Activated CD4-positive, alpha-beta T cell treated with anti-CD3 and anti-CD28 coated beads, Interleukin-2, amount 50 U/mL, for 24 hours (primary cell): Measurements from ENCODE around the gene CGN.

Experiments used
- DNase-seq, 2 donors: peaks; one replicate each; pipeline ENCODE4 v3.0.0-alpha.2; 2020; ENCODE audit warnings: low read depth in 1 of 2, low spot score in 1 of 2

The CGN gene

DNA sequence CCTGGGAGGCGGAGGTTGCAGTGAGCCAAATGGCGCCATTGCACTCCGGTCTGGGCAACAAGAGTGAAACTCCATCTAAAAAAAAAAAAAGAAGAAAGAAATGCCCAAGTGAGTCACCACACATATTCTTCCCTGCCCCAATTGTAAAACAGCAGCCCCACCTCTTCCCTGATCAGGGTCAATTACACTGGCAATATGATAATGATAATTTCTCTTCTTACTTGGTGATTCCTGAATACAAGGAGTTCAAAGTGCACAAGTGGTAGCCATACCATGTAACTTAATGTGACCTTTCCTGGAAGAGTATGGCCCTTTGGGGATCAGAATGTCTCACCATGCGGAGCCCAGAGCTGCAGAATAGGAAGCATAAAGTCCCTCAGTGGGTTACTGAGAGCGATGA lies 11.8 kb upstream of the CGN start:
- DNase-seq: no peak

DNA sequence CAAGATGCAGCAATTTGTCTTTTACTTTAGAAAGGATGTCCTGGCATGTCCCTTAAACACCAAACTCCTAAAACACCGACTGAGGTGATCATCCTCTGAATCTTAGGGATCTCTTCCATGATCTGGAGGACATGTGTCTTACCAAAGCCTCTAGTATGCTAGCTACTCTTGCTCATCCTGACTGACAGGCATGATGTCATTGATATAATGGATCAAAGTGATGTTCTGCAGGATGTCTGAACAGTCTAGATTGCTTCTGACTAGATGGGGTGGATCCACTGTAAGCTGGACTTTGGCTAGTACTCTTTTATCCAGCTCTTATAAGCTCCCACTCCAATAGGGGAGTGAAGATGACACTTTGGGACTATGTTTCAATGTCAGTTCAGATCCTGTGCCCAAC lies 11.3 kb upstream of the CGN start:
- no peak for DNase-seq

DNA sequence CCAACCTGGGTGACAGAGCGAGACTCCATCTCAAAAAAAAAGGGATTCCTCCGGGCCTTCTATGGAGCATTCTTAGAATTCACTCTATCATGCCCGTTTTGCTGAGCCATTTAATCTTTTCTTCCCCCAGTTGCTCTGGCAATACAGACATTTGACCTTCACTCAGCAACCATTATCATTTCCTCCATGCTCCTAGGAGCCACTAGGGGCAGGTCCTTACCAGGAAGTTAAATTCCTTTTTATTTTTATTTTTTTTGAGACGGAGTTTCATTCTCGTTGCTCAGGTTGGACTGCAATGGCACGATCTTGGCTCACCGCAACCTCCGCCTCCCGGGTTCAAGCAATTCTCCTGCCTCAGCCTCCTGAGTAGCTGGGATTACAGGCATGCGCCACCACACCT lies 9.7 kb upstream of the CGN start:
- DNase-seq: no peak

DNA sequence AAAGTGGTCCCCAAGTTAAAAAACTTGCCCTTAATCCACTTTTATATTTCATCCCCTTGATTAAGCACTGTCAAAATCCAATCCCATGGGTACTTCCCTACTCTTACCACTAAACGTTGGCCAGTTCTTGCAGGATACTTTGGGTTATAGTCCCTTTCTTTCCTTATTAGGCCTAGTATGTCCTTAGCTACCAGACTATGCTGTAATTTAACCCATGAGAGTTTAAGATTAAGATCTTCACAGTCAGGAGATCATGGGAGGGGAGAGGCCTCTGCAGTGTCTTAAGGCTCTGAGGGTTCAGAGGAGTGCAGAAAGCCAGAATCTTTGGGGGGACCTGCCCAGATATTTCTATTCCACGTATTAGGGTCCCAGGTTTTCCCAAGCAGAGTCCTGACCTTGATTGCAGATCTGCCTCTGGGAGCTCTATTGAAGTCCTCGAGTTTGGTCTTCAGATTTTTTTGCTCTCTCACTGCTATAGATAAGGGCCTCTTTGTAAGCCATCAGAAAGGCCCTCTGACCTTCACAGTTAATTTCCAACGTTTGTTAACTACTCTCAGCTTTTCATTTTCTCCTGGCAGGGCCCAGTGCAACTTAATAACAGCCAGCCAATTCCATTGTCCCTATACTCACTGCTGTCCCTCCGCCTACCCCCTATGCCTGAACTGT lies 9.0 kb upstream of the CGN start:
- no peak for DNase-seq

DNA sequence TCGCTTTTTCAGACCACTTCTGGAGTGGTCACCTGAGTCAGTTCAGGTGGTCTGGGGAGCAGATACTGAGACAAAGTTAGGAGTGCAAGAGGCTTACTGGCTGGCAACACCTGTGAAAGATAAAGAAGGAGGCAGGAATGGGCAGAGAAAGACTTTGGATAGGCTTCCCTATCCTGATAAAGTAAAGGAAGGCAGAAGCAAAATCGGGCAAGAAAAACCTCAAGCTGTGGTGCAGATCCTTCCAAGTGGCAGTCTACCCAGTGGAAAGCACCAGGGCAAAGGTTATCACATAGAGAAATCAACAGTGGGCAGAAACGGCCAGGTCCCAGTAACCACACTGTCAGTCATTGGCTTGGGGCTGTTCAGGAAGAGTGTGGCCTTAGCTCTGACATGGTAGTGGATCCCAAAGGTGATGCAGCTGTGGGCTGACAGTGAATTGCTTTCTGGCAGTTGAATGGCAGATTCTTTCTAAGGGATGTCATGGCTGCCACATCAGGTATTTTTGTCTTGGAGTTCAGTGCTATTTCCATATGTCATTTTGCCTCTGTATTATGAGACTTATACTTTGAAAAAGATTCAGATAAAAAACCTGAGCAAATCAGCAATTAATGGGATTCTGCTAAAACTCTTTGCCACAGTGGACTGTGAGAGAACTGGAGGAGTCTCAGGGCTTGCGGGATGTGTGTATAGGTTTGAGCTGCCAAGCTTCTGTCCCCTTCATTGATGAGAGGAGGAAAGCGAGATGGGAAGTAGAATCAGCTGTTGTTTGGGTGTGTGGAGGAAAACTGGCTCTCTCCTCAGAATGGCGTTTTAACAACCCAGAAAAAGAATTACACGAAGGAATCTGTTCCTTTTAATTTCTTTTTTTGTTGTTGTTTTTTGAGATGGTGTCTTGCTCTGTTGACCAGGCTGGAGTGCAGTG lies 8.1 kb upstream of the CGN start:
- DNase-seq: no peak

DNA sequence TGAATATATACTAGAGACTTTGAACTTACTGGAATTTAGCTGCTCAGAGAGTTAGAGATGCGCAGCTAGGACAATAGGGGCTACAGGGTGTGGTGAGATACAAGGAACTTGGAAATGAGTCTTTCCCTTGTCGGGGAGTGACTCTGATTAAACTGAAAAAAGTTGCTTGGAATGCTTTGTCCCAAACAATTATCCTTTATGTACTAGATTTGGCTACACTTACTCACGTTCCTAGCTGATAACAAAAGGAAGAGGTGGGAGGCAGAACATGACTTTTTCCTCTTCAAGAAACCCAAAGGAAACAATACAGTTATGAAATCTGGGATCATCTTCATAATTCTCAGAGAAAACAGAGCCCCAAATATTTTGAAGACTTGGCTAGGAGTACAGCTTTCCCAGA lies 6.9 kb upstream of the CGN start:
- no peak for DNase-seq

DNA sequence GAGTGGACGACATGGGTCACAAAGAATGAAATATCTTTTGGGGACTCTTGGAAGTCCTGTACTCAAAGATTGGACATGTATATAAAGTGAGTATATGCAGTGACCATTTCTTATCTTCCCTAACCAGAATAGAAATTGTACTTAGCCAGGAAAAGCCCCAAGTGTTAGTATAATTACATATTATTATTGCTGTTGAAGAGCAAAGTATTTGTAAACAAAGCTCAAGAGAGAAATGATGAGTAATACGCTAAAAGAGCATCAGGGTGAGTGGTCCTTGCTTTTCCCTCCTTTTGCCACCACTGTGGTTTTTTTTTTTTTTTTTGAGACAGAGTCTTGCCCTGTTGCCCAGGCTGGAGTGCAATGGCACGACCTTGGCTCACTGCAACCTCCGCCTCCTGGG lies 6.4 kb upstream of the CGN start:
- DNase-seq: no peak

DNA sequence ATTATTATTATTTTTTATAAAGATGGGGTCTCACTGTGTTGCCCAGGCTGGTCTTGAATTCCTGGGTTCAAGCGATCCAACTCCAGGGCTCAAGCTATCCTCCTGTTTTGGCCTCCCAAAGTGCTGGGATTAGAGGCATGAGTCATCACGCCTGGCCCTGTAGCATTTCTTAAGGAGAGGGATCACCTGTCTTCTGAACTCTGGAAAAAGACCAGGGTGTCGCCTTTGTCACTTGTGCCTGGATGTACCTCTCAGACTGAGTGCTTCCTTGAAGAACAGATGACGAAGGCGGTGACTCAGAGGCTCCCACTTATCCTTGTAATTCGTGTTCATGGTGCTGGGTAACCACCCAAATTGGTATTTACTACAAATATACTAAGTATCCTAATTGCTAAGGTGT lies 2.4 kb upstream of the CGN start:
- DNase-seq: no peak

DNA sequence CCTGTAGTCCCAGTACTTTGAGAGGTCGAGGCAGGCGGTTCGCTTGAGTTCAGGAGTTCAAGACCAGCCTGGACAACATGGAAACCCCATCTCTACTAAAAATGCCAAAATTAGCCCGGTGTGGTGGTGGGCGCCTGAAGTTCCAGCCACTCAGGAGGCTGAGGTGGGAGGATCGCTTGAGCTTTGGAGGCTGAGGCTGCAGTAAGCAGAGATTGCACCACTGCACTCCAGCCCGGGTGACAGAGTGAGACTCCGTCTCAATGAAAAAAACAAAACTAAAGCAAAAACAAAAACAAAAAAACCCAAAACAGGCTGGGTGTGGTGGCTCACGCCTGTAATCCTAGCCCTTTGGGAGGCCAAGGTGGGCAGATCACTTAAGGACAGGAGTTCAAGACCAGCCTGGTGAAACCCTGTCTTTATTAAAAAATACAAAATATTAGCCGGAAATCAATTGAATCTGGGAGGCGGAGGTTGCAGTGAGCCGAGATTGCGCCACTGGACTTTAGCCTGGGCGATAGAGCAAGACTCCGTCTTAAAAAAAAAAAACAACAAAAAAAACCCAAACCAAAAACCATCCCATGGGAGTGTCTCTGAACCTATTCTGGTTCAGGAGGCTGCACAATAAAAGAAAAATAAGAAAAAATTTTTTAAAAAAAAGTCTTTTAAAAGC lies 1.7 kb upstream of the CGN start:
- DNase-seq: no peak

DNA sequence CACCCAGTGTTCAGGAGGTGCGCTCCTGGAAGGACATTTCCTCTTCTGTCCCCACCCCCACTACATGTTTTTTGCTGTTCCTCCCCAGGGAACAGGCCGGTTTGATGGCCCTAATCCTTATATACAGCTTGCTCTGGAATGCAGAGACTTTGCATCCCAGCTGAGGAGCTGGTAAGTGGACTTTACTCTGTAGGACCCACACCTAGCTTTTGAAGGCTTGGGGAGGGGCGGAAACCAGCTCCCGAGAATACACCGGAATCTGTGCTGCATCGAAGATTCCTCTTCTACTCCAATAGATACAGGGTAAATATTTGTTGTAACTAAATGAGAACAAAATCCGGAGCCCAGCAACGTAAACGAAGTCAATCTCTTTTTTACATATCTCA lies 1.2 kb upstream of the CGN start:
- no peak for DNase-seq

DNA sequence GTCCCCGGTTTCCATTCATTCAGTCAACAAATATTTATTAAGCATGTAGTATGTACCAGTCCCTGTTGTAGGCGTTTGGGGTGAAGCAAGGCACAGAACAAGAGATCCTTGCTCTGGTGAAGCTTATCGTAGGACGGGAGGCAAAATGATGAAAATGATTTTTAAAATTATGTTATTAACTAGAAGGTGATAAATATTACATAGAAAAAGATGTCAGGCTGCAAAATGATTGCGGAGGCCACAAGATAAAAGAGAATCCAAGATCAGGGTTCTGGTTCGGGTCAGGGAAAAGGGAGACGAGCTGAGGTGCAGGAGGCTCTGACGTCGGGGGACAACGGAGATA lies 602 bp upstream of the CGN start:
- no peak for DNase-seq

DNA sequence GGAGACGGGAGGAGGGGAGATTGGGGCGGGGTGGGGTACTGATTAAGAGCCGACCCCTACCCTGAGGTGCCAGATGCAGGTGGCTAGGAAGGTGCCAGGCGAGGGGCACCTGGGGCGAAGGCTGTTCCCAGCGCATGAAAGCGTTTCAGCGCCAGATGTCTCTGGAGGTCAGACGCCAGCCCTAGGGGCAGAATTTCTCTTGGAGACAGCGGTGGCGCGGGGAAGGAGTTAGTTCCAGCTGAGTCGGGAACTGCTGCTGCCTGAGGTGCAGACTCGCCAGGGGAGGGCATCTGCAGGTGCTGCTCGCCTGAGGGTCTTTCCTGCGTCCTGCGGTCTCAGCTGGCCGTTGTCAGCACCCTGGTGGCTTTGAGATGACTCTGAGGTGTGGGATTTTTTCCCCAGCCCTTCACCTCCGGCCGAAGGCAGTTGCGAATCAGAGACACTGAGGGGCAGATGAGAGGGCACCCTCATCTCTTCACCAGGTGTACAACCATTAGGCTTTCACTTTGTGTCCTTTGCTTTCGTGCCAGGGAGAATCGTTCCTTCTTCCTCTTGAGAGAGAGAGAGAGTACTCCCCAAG lies 539 bp downstream of the CGN start:
- DNase-seq: no peak

DNA sequence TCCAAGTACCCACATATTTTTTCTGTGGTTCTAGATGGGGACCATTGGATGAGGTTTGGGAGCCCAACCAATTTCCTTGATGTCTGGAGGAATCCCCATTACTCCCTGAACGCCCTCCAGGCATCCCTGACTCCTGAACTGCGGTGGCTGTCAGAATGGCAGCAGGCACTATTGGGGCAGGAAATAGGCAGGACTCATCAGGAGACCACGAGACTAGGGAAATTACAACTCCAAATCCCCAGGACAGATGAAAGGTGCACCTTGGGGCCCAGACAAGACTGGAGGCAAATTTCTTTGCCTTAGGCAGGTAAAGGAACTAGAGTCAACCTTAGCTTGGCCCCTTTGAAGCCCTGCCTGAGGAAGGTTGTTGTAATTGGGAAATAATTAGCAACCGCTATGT lies 1.1 kb downstream of the CGN start:
- no peak for DNase-seq

DNA sequence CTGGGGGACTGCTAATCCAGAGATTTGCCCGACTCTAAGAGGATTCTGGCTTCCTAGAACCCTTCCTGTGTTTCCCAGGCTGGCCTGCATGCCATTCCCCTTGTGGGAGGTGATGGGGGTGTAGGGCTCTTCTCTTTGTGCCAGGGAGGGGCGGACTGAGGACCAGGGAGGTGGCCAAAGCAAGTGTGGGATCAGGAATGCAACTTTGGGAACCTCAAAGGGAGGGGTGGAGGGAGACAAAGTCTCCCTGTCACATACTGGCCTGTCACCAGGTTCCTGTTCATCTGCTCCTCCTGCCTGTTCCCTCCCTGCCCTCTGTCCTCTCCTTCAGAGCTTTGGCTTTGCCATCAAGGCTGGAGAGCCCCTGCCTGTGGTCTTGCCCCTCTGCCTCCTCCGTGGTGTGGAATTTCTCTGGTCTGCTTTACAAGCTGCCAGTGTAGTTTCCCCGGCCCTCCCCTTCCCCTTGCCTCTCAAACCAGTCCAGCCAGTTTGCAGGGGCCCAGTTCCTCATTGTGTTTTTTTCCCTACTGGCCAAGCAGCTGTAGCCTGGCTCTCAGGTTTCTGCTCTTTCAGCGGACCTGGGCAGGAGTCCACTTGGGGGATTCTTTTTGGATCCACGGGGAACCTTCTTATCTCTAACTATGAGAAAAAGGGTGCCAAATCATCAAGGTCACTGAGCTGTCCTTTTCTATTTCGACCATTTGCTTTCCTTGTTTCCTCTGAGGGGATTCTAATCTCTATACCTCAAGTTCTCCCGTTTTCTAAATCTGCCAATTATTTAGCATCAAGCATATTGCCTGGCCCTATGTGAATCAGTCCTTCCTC lies 1.8 kb downstream of the CGN start:
- no peak for DNase-seq

DNA sequence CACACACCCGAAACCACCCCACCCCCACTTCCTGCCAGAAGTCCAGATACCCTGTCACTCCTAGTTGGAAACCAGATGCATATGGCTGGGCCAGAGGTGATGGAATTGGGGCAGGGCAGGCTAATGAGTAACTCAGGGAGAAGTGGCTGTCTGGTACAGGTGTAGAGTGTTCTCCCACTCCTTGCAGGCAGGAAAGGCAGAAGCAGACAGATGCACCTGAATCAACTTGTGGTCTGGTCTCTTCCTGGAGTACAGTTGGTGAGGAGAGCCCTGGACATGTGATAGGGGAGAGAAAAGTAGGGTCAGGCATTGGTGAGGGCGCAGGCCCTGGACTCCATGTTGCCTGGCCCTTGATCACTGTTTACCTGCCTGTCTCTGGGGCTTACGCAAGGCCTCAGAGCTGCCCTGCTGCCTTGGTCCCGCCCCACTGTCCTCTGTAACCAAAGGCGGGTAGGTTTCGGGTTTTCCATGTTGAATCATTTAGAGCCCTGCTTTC lies 2.5 kb downstream of the CGN start:
- DNase-seq: no peak

DNA sequence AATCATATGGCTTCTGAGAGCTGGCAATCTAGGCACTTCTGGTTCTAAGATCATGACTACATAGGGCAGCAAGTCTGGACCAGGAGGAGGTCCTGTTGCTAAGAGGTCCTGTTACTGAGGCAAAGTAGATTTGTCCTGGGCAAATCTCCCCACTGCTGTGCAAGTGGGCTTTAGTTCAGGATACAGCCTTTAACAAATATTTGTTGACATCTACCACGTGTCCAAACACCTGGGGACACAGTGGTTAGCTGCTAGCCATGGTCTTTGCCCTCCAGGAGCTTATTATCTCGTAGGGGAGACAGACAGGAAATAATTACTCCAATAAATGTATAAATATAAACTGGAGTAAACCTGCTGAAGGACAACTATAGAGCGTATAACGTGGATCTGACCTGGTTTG lies 3.2 kb downstream of the CGN start:
- DNase-seq: no peak

DNA sequence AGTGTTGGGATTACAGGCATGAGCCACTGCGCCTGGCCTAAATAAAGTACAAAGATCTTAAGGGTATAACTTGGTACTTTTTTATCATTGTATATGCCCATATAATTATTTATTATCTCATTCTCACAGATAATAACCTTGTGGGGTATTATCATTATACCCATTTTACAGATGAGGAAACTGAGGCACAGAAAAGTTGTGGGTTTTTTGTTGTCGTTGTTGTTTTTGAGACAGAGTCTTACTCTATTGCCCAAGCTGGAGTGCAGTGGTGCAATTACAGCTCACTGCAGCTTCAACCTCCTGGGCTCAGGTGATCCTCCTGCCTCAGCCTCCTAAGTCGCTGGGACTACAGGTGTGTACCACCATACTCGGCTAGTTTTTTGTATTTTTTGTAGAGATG lies 4.1 kb downstream of the CGN start:
- no peak for DNase-seq

DNA sequence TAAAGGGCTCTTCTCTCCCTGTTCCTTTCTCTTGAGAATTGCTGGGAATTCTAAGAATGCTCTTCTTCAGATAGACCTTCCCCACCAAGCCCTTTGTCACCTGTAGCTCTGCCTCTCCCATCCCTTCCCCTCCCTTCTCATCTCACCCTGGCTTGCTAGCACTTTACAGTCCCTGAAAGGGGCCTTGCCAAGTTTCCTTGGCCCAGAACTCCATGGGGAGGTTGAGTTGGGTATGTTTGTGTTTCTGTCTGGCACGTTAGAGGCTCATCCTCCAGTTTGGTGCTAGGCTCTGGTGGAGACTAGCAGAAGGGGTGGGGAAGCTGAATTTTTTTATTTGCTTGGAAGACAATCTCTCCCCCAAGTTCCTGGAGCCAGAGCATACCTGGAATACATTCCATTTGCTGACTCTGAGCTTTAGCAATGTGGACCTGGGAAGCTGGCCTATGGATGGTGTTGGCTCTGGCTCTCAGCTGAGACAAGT lies 4.9 kb downstream of the CGN start:
- no peak for DNase-seq

DNA sequence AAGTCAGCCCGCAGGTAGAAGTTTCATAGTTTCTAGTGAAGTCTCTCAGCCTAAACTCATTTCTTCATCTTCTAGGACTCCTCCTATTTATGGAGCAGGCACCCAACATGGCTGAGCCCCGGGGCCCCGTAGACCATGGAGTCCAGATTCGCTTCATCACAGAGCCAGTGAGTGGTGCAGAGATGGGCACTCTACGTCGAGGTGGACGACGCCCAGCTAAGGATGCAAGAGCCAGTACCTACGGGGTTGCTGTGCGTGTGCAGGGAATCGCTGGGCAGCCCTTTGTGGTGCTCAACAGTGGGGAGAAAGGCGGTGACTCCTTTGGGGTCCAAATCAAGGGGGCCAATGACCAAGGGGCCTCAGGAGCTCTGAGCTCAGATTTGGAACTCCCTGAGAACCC lies 7.2 kb downstream of the CGN start:
- DNase-seq: no peak

DNA sequence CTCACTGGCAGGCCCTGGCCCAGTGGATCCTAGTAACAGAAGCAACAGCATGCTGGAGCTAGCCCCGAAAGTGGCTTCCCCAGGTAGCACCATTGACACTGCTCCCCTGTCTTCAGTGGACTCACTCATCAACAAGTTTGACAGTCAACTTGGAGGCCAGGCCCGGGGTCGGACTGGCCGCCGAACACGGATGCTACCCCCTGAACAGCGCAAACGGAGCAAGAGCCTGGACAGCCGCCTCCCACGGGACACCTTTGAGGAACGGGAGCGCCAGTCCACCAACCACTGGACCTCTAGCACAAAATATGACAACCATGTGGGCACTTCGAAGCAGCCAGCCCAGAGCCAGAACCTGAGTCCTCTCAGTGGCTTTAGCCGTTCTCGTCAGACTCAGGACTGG lies 7.7 kb downstream of the CGN start:
- no peak for DNase-seq

DNA sequence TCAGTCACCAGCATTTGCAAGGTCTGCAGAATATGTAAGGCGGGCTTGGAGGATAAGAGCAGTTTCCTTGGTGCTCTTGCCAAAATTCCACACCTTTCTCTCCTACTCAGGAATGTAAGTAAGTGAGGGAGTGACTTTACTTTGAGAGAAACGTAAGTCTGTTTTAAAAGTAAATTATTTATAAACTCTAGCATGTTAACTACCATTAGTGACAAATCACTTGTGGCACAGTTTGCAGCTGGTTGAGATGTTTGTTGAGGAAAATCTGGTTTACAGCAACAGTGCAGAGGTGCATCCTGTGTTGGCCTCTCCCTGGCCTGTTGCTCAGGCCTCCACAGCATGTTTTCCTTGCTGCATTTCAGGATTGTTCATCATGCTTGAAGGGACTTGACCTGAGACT lies 8.5 kb downstream of the CGN start:
- DNase-seq: no peak
